BLaER1 (cell line): ENCODE measurements around the gene TTC7B.
A peak's percentile ranks its signal among the peaks of the same experiment; 100 is the strongest.
"Not testable (repeated sequence)": the region's sequence is repeated elsewhere in the genome, so short reads cannot be mapped to it uniquely, and the experiment has no call there.

Experiments used
- H3K27ac ChIP-seq: shearing (Covaris generic); formaldehyde crosslinking; 2 replicates; pipeline ENCODE4 v1.8.1; 2022
- H3K27me3 ChIP-seq: shearing (Covaris generic); formaldehyde crosslinking; 2 replicates; pipeline ENCODE4 v1.8.1; 2022
- H3K36me3 ChIP-seq: shearing (Covaris generic); formaldehyde crosslinking; 2 replicates; pipeline ENCODE4 v1.8.1; 2022
- H3K4me1 ChIP-seq: shearing (Covaris generic); formaldehyde crosslinking; 2 replicates; pipeline ENCODE4 v1.8.1; 2022
- H3K4me2 ChIP-seq: shearing (Covaris generic); formaldehyde crosslinking; 2 replicates; pipeline ENCODE4 v1.8.1; 2022
- H3K4me3 ChIP-seq: shearing (Covaris generic); formaldehyde crosslinking; 2 replicates; pipeline ENCODE4 v1.8.1; 2022
- H3K9ac ChIP-seq: shearing (Covaris generic); formaldehyde crosslinking; 2 replicates; pipeline ENCODE4 v1.8.1; 2022
- H3K9me3 ChIP-seq: shearing (Covaris generic); formaldehyde crosslinking; 2 replicates; pipeline ENCODE4 v1.8.1; 2022
- H4K20me1 ChIP-seq: shearing (Covaris generic); formaldehyde crosslinking; 2 replicates; pipeline ENCODE4 v1.8.1; 2022
- Cebpa-rat ChIP-seq: shearing (Covaris generic); IDR thresholded peaks from 2 replicates; pipeline ENCODE4 v1.8.1; 2022

The TTC7B gene

DNA sequence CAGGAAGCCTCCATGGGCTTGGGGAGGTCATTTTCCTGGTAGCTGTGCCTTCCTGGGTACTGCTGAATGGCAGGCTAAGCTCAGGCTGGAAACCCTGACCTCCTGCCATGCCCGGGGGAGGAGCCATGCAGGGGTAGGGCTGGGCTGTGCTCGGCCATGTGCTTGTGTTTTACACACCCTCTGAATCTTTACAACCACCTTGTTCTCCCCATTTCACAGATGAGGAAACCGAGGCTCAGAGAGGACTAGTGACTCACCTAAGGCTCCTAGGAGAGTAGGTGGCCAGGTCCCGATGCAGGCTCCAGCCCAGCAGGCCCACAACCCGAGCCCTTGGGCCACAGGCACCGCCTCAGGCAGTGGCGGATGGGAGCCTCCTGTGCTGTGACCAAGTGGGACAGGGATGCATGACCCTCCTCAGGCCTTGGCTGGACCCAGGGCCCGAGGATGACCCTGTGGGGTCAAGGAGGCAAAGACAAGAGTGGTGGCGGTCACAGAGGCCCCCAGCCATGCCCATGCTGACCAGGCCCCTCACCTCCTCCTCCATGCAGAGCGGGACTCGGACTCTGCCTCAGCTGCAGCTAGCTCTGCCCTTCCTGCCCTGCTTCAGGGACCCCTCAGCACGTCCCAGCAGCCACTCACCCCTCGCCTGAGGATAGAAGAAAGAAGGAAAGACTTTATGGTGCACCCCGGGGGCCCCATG is 283.3 kb downstream of the TTC7B start:
- H3K4me1 ChIP-seq = peaks cover 46% of the 10 kb centered on the region
- peak overlapping the region; percentile 92; the same call in 1 of the 2 replicates for H3K4me2 ChIP-seq
- no peaks in the 10 kb centered on the region for H3K36me3 ChIP-seq
- no peak overlapping the region for H3K4me3 ChIP-seq
- TF ChIP-seq Cebpa-rat = no peak
- H3K27ac ChIP-seq = peak overlapping the region; percentile 81; the same call in 1 of the 2 replicates
- H3K9ac ChIP-seq = no peak overlapping the region
- no peaks in the 10 kb centered on the region for H4K20me1 ChIP-seq
- H3K27me3 ChIP-seq = no peaks in the 10 kb centered on the region
- peaks cover 10% of the 10 kb centered on the region; the same call in 1 of the 2 replicates for H3K9me3 ChIP-seq

DNA sequence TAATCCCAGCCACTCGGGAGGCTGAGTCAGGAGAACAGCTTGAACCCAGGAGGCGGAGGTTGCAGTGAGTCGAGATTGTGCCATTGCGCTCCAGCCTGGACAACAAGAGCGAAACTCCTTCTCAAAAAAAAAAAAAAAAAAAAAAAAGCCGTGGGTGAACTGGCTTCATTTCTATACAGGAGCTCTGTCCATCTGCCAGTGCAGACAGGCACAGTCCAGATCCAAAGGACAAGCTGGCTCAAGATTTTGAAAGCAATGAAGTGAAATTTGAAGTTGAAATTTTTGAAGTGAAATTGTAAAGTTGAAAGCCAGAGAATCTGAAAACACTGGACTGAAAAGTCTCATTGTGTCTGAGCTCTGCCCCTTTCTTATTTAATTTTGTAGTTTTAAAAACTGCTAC is 284.7 kb downstream of the TTC7B start:
- Histone ChIP-seq H3K4me2 (no peak overlapping the region), H3K9me3 (peaks cover 25% of the 10 kb centered on the region), H3K9ac (no peak overlapping the region), H3K36me3 (no peaks in the 10 kb centered on the region), H3K4me3 (no peak overlapping the region), H4K20me1 (no peaks in the 10 kb centered on the region), H3K27me3 (no peaks in the 10 kb centered on the region), H3K27ac (no peak overlapping the region), H3K4me1 (peaks cover 31% of the 10 kb centered on the region)
- no peak for TF ChIP-seq Cebpa-rat

DNA sequence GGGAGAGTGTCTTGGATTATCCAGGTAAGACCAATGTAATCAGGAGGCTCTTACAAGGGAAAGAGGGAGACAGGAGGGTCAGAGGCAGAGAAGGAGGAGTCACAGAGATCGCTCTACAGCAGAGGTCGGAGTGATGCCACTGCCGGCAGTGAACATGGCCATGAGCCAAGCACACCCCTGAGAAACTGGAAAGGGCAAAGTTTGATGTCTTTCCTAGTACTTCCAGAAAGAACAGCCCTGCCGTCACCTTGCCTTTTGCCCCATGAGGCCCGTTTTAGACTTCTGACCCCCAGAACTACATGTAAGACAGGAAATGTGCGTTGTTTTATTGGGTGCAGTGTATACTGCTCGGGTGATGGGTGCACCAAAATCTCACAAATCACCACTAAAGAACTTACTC is 285.7 kb downstream of the TTC7B start:
- Histone ChIP-seq H3K4me2 (no peak overlapping the region), H3K4me1 (peaks cover 21% of the 10 kb centered on the region), H4K20me1 (no peaks in the 10 kb centered on the region), H3K4me3 (no peak overlapping the region), H3K27me3 (no peaks in the 10 kb centered on the region), H3K9ac (no peak overlapping the region), H3K9me3 (peaks cover 32% of the 10 kb centered on the region), H3K36me3 (no peaks in the 10 kb centered on the region), H3K27ac (no peak overlapping the region)
- no peak for TF ChIP-seq Cebpa-rat

DNA sequence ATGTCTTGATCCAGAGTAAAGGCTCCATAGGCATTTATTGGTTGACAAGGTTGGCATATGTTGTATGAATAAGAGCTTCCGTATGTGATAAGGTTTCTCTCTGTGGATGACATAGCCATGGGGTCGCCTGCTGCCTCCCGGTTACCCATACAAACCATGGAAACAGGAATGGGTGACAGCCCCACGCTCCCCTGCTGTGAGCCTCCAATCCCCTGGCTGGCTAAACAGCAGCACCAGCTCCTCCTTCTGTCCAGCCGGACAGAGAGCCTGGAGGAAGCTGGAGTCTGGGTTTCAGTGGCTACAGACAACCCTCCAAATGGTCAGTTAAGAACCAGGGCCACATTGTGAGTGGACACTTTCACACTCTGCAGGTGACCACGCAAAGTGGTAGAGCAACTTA is 288.3 kb downstream of the TTC7B start:
- H3K4me3 ChIP-seq = no peak overlapping the region
- H3K27me3 ChIP-seq = no peaks in the 10 kb centered on the region
- no peak overlapping the region for H3K4me2 ChIP-seq
- H3K4me1 ChIP-seq = peaks cover 18% of the 10 kb centered on the region
- H4K20me1 ChIP-seq = no peaks in the 10 kb centered on the region
- H3K9me3 ChIP-seq = peaks cover 35% of the 10 kb centered on the region
- no peaks in the 10 kb centered on the region for H3K36me3 ChIP-seq
- no peak for TF ChIP-seq Cebpa-rat
- no peak overlapping the region for H3K9ac ChIP-seq
- H3K27ac ChIP-seq = no peak overlapping the region

DNA sequence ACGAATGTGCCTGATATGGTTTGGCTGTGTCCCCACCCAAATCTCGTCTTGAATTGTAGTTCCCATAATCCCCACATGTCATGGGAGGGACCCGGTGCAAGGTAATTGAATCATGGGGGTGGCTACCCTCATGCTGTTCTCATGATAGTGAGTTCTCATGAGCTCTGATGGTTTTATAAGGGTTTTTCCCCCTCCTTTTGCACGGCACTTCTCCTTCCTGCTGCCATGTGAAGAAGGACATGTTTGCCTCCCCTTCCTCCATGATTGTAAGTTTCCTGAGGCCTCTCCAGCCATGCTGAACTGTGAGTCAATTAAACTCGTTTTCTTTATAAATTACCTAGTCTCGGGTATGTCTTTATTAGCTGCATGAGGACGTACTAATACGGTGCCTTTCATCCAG is 289.7 kb downstream of the TTC7B start:
- H3K4me2 ChIP-seq, H3K36me3 ChIP-seq, H3K4me3 ChIP-seq, H3K27me3 ChIP-seq, H3K9ac ChIP-seq, H4K20me1 ChIP-seq, H3K27ac ChIP-seq: not testable (repeated sequence)
- Histone ChIP-seq H3K4me1 (peaks cover 33% of the 10 kb centered on the region), H3K9me3 (peaks cover 35% of the 10 kb centered on the region)

DNA sequence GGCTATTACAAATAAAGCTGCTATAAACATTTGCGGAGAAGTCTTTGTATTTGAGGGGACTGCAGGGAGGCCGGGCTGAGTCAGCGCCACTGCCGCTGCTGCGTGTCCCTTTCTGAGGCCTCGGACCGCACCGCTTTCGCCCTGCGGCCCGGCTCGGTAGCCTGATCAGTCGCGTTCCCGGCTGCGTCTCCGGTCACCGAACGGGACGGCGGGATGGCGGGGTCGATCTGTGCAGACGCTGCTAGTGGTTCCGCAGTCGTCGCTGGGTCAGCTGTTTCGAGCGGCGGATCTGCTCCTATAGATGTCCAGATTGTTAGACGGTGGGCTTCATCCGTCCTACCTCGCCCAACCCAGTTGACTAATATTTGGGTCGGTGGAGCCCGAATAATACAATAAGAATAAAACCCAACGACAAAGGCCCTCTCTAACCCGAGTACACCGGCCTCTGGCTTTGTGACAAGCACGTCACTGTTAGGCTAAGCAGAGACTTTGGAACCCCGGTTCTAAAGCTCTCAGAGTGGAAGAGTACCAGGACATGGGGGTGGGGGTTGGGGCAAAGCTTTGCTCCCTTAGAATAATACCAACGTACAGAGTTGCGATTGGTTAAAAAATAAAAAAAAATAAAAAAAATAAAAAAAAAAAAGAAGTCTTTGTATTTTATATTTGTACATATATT is 290.7 kb downstream of the TTC7B start:
- peaks cover 43% of the 10 kb centered on the region for H3K4me1 ChIP-seq
- H3K27ac ChIP-seq, H3K4me3 ChIP-seq, H3K9ac ChIP-seq, H3K4me2 ChIP-seq, H3K36me3 ChIP-seq, H4K20me1 ChIP-seq, H3K27me3 ChIP-seq: not testable (repeated sequence)
- H3K9me3 ChIP-seq = peaks cover 35% of the 10 kb centered on the region

DNA sequence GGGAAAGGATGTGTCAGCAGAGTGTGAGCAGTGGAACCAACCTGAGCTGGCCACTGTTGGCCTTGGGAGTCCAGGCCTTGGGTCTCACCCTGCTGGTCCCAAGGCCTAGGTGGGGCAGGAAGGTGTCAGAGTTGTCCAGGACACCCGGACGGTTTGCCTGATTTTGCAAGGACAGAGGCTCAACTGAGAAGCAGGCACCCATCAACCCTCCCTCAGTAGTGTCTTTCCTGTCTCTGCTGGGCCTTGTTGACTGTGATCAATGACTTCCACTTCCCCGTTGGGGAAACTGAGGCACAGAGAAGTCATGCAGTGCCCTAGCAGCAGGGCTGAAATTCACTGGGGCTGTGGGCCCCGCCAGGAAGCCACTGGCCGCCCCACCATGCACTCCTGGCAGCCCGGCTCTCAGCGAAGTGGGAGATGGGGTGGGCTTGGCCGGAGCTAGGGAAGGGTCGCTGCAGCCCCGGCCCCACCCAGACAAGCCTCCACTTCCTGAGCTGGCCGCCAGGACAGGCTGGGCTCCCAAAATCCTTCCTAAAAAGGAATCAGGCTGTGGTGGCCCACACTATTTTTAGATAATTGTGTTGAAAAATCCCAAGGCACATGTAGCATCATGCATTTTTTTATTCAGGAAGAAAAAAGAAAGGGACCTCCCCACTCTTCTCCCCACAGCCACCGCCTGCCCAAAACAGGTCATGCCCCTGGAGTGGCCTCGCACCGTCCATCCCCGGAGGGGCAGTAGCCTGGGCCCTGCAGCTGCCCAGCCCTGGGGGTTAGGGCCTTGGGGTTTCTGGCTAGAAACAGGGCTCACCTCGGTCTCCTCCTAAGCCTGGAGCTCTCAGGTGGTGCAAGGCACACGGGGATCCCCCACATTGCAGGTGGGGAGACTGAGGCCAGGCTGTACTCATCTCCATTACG is 292.0 kb downstream of the TTC7B start:
- no peaks in the 10 kb centered on the region for H4K20me1 ChIP-seq
- H3K9me3 ChIP-seq = peaks cover 40% of the 10 kb centered on the region
- H3K4me1 ChIP-seq = peaks cover 50% of the 10 kb centered on the region
- H3K27ac ChIP-seq = peak overlapping the region; percentile 40; the same call in 1 of the 2 replicates
- H3K4me3 ChIP-seq = no peak overlapping the region
- no peaks in the 10 kb centered on the region for H3K27me3 ChIP-seq
- peak overlapping the region; percentile 75 for H3K4me2 ChIP-seq
- TF ChIP-seq Cebpa-rat = no peak
- no peak overlapping the region for H3K9ac ChIP-seq
- H3K36me3 ChIP-seq = no peaks in the 10 kb centered on the region

DNA sequence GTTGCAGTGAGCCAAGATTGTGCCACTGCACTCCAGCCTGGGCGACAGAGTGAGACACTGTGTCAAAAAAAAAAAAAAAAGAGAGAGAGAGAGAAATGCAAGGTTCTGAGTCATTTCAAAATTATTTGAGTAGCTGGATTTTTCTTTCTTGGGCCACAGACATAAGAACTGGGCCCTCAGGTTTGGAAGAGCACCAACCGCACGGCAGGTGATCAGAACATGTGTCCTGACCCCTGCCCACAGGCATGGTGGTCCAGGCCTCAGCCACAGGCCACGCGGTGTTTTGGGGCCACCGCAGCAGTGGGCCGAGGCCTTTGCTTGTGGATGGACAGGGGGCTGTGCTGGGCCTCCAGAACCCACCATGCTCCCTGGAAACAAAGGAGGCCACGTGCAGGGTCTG is 292.7 kb downstream of the TTC7B start:
- Histone ChIP-seq H3K9ac (no peak overlapping the region), H3K4me1 (peaks cover 50% of the 10 kb centered on the region), H3K36me3 (no peaks in the 10 kb centered on the region), H4K20me1 (no peaks in the 10 kb centered on the region), H3K4me3 (no peak overlapping the region), H3K4me2 (peak overlapping the region; percentile 75), H3K27ac (peak overlapping the region; percentile 40; the same call in 1 of the 2 replicates), H3K9me3 (peaks cover 36% of the 10 kb centered on the region), H3K27me3 (no peaks in the 10 kb centered on the region)
- TF ChIP-seq Cebpa-rat = no peak

DNA sequence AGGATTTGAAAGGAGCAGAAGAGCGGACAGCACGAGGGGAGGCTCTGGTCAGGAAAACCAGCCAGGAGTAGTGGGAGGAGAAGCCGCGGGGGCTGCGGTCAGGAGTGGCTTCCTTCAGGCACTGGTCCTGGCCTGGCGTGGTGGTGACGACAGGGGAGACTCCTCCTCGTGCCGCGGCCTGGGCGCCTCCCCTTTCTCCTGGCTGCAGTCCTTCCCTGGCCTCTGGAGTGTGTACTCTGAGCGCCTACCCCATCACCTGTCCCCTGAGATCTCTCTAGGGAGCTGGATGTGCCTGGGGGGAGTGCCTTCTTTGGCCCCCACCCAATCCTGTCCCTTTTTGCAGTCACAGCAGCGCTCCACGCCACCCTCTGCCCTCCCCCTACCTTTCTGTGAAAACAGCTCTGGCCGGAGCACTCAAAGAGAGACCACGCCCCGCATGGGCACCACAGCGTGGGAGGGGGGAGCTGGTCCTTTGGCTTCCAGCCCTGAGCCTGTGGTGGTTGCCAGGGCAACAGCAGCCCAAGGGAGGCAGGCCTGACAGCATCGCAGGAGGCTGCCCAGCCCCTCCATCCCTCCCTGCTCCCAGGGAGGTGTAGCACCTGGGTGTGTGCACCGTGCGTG is 293.5 kb downstream of the TTC7B start:
- peaks cover 28% of the 10 kb centered on the region for H3K9me3 ChIP-seq
- no peak overlapping the region for H3K9ac ChIP-seq
- no peaks in the 10 kb centered on the region for H4K20me1 ChIP-seq
- peak overlapping the region; percentile 75 for H3K4me2 ChIP-seq
- peak overlapping the region; percentile 49 for H3K27ac ChIP-seq
- H3K27me3 ChIP-seq = no peaks in the 10 kb centered on the region
- no peaks in the 10 kb centered on the region for H3K36me3 ChIP-seq
- peaks cover 56% of the 10 kb centered on the region for H3K4me1 ChIP-seq
- no peak overlapping the region for H3K4me3 ChIP-seq
- no peak for TF ChIP-seq Cebpa-rat
